A673 (cell line): Measurements from ENCODE around the gene ANKS1B. TPM values are rescaled to one million over a fixed set of nuclear protein-coding genes. Genes with fewer than 3 reads are reported as not detected.

Experiments
- BruUV-seq: library from RNA; stranded (reverse); fragments of 400-500 nt; replicated peaks from 2 replicates; lab custom pipeline; 2021; lab: Mats Ljungman, UMichigan
- CTCF ChIA-PET: fragments of 300-600 bp; sonication (Branson Sonifier 250); formaldehyde crosslinking; loops from one replicate; lab custom pipeline; 2022; ENCODE audit warnings: antibody characterized with exemption; lab: Charles Lee
- POLR2A ChIA-PET: fragments of 300-600 bp; sonication (Branson Sonifier 250); formaldehyde crosslinking; loops from one replicate; lab custom pipeline; 2022; ENCODE audit warnings: antibody characterized with exemption; ENCODE audit not compliant: low non-redundant PET; lab: Charles Lee
- DNase-seq: peaks from one replicate; pipeline ENCODE4 v3.0.0-alpha.2; 2015; ENCODE audit warnings: low spot score
- H3K27ac ChIP-seq: fragments of 200-600 bp; sonication (generic); 2 replicates; pipeline ENCODE4 v1.5.1; 2016; ENCODE audit warnings: mixed run types, low read depth, mild to moderate bottlenecking, mixed read lengths, antibody characterized with exemption, low read length; ENCODE audit not compliant: poor library complexity, severe bottlenecking
- H3K27me3 ChIP-seq: fragments of 200-600 bp; sonication (generic); replicated peaks from 2 replicates; pipeline ENCODE4 v1.6.1; 2017; ENCODE audit warnings: mixed run types, low read depth, mild to moderate bottlenecking, mixed read lengths, antibody characterized with exemption, low read length; ENCODE audit not compliant: insufficient read depth, poor library complexity
- H3K36me3 ChIP-seq: fragments of 200-600 bp; sonication (generic); 2 replicates; pipeline ENCODE4 v1.6.1; 2016; ENCODE audit warnings: mixed run types, mild to moderate bottlenecking, mixed read lengths, antibody characterized with exemption, low read length; ENCODE audit not compliant: insufficient read depth, poor library complexity, severe bottlenecking
- H3K4me1 ChIP-seq: fragments of 200-600 bp; sonication (generic); 2 replicates; pipeline ENCODE4 v1.6.1; 2017; ENCODE audit warnings: mixed run types, mild to moderate bottlenecking, mixed read lengths, antibody characterized with exemption, low read length; ENCODE audit not compliant: insufficient read depth, poor library complexity, severe bottlenecking
- H3K4me3 ChIP-seq: fragments of 200-600 bp; sonication (generic); 2 replicates; pipeline ENCODE4 v1.5.1; 2016; ENCODE audit warnings: low read depth, mixed run types, mild to moderate bottlenecking, mixed read lengths, low read length; ENCODE audit not compliant: poor library complexity, severe bottlenecking
- H3K9me3 ChIP-seq: fragments of 200-600 bp; sonication (generic); 2 replicates; pipeline ENCODE4 v1.6.1; 2016; ENCODE audit warnings: mixed run types, low read depth, mild to moderate bottlenecking, mixed read lengths, antibody characterized with exemption, low read length; ENCODE audit not compliant: poor library complexity, severe bottlenecking
- CTCF ChIP-seq: fragments of 300-800, 200-600 bp; sonication (generic); conservative IDR thresholded peaks from 2 replicates; pipeline ENCODE4 v1.5.1; 2017; ENCODE audit warnings: low read depth, mild to moderate bottlenecking, antibody characterized with exemption, low read length, moderate library complexity, mixed read lengths
- EZH2 ChIP-seq: fragments of 200-600 bp; sonication (generic); IDR thresholded peaks from 2 replicates; pipeline ENCODE4 v1.6.1; 2017; ENCODE audit warnings: borderline replicate concordance, low read depth, mild to moderate bottlenecking, mixed read lengths, antibody characterized with exemption, low read length; ENCODE audit not compliant: poor library complexity, severe bottlenecking
- intact Hi-C: fragments of 100-400 bp; cut with micrococcal nuclease; formaldehyde crosslinking; loops from one replicate; pipeline ENCODE4 v1.10.0; 2022; ENCODE audit not compliant: unreplicated experiment
- total RNA-seq: library from RNA; stranded (reverse); gene quantifications from 2 replicates; pipeline ENCODE4 v1.2.3, GENCODE V29; 2021

The ANKS1B gene
- total RNA-seq, 1 experiment from 2014 or later = 0.99 TPM

- no peaks in the 10 kb centered on the region for H3K36me3 ChIP-seq
- TF ChIP-seq CTCF = no peak
- no peak for TF ChIP-seq EZH2
- no TSS peak for BruUV-seq
- no peaks in the 10 kb centered on the region for H3K9me3 ChIP-seq
- DNase-seq = no peak
- POLR2A ChIA-PET = no interaction called here
- no peaks in the 10 kb centered on the region for H3K27me3 ChIP-seq
- H3K4me1 ChIP-seq = no peaks in the 10 kb centered on the region
- no peak overlapping the region for H3K4me3 ChIP-seq
- H3K27ac ChIP-seq = no peak overlapping the region
- CTCF ChIA-PET = no interaction called here
- intact Hi-C loops = no loop called here
Measured at GRCh38 chr12:99966429-99966828, 18.3 kb downstream of the ANKS1B start.

GRCh38 chr12:99960311-99960710, 24.4 kb downstream of the ANKS1B start:
- no peaks in the 10 kb centered on the region for H3K9me3 ChIP-seq
- TF ChIP-seq CTCF (no peak), EZH2 (no peak)
- CTCF ChIA-PET = no interaction called here
- peaks cover 4% of the 10 kb centered on the region for H3K27me3 ChIP-seq
- H3K36me3 ChIP-seq = no peaks in the 10 kb centered on the region
- DNase-seq = no peak
- intact Hi-C loops = no loop called here
- H3K4me1 ChIP-seq = no peaks in the 10 kb centered on the region
- H3K27ac ChIP-seq = no peak overlapping the region
- BruUV-seq = no TSS peak
- H3K4me3 ChIP-seq = no peak overlapping the region
- POLR2A ChIA-PET = no interaction called here

GRCh38 chr12:99959549-99960170, 25.1 kb downstream of the ANKS1B start:
- DNase-seq = no peak
- ChIA-PET CTCF (no interaction called here), POLR2A (no interaction called here)
- Histone ChIP-seq H3K36me3 (no peaks in the 10 kb centered on the region), H3K4me1 (no peaks in the 10 kb centered on the region), H3K9me3 (no peaks in the 10 kb centered on the region), H3K4me3 (no peak overlapping the region), H3K27me3 (peaks cover 4% of the 10 kb centered on the region), H3K27ac (no peak overlapping the region)
- no TSS peak for BruUV-seq
- intact Hi-C loops = no loop called here
- TF ChIP-seq EZH2 (no peak), CTCF (no peak)
